NCI-H2196 treated with DMSO at 0.1 percent for 48 hours (cell line): ENCODE results near the gene XPO1.
A peak's percentile ranks its signal among the peaks of the same experiment; 100 is the strongest.
"Not testable (repeated sequence)": the region's sequence is repeated elsewhere in the genome, so short reads cannot be mapped to it uniquely, and the experiment has no call there.

ENCODE experiments used
- DNase-seq: peaks from one replicate; lab custom pipeline; 2025; ENCODE audit not compliant: unreplicated experiment; lab: John Stamatoyannopoulos, UW

The XPO1 gene

DNA sequence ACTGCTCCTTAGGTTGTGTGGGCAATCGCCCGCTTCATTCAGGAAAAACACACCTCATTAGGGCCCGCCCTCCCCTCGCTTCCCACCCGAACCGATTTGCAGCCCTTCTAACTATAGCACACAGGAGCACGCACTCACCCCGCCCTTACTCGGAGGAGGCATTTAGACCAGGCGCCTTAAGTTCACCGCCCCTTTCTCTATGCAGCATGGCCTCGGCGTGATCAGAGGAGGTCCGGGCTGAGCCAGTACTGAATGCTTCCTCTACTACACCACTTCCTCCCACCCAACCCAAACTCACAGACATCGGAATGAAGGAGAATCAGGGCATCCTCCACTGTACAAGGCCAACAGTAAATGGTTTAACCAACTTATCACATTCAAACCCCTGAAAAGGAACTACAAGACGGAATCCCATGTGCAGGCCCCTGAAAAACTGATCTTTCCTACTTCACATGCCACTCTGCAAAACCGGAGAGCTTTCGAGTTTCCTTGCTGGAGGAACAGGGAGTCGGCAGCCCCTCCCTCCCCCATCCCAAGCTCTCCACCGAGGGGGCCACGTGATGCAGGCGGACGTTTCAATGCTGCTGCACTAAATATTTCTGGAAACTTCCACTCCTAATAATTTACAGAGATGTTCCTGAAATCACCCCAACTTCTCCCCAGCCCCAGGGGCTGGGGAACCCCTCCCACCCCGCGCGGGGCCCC, 1.4 kb downstream of the XPO1 start:
- DNase-seq, result peak; percentile 7

DNA sequence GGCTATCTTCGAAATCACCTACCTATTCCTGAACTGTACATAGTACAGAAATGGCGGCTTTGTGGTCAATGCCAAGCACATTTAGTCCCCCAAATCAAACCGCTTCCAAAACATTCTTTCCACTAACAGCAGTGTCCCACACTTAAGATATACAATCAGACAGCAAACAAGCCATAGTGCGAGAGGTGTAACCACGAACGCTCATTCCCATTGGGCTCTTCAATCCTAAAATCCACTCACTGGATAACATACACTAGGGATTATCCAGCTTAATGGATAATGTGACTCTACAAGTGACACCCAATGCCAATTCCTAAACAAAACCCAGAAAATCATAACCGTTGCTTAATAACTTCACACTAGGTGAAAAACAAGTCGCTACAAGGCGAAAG, 2.0 kb downstream of the XPO1 start:
- no peak for DNase-seq

DNA sequence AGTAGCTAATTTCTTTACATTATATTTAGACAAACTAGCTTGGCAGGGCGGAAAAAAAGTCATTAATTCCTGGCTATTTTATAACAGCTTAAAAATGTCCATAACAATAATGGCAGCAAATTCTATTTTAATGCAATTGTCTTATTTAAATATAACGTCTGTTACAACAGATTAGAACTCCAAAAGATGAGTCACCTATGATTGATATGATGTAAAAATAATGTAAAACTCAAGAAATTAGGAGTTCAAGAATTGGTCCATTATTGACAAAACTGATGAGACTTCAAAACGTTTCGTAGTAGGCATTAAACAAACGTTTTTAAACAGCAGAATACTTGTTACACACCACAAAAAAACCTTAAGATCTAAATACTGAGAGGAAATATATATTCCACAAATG, 2.7 kb downstream of the XPO1 start:
- no peak for DNase-seq

DNA sequence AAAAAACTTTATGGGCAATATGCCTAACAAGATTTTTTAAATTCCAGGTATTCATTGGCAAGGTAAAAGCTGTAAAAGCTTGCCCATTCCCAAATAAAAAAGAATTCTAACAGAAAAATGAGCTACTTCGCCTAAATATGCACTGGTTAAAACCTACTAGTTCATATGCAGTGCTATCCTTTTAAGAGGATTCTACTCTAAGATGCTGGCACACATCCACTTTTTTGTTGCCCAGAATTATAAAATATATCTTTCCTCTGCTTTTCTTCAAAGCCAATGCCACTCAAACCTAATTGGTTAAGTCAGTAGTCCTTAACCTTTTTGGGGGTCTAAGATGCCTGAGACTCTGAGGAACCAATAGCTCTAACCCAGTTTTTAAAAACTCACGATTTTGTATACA, 3.2 kb downstream of the XPO1 start:
- no peak for DNase-seq

DNA sequence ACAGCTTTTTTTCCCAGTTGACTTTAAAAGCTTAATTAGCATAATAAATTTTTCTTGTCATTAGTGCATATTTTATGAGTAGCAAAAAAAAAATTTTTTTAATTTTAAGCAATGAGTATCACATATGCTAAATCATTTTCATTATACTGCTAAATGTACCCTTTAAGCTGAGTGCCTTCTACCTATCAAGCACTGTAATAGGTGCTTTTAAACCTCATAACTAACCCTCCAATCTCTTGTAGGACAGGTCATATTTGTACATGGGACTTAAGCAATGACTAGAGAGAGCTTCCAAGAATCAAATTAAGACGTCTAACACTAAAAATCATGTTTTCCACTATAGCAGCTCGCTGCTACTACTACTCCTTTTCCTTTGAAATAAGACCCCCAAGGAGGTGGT, 7.4 kb downstream of the XPO1 start:
- DNase-seq, result no peak

DNA sequence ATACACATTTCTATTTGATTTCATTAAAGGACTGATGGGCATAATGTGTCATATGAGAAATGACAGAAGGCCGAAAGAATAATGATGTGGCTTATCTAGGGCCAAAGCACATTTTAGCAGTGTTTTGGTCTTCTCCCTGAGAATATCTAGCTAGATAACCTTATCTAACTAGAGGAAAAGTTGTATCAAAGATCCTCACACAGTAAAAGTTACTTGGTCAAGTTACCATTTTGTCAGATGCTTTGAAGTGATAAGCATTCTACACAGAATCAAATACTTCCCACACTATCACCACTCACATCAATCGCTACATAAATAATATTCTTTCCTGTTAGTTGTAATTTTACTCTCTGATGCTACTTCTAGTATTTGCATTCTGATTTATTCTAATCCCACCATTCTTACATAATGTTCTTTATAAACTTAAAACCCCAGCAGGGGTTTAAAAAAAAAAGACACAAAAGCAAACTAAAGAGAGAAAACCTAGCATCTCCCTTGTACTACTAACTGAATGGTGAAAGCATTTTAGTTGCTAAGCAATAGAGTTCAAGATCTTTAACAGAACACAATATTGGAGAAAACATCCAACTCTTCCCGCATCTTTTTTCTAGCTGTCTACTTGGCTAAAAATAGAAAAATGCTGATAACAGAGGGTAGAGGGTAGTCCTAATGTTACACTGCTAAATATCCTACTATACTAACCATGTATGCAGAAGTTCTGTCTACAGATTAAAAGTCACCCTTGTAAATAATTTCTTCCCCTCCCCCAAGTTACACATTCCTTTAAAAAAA, 8.0 kb downstream of the XPO1 start:
- no peak for DNase-seq

DNA sequence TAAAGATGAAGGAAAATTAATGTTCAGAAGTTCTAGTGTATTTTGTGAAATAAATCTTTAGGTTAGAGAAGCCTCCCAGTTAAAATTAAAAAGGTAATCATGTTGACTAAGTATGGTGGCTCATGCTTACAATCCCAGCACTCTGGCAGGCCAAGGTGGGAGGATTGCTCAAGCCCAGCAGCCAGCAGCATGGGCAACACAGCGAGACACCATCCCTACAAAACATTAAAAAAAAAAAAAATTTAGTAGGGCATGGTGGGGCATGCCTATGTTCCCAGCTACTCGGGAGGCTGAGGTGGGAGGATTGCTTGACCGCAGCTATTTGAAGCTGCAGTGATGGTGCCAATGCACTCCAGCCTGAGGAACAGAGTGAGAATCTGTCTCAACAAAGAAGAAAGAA, 17.9 kb downstream of the XPO1 start:
- no peak for DNase-seq

DNA sequence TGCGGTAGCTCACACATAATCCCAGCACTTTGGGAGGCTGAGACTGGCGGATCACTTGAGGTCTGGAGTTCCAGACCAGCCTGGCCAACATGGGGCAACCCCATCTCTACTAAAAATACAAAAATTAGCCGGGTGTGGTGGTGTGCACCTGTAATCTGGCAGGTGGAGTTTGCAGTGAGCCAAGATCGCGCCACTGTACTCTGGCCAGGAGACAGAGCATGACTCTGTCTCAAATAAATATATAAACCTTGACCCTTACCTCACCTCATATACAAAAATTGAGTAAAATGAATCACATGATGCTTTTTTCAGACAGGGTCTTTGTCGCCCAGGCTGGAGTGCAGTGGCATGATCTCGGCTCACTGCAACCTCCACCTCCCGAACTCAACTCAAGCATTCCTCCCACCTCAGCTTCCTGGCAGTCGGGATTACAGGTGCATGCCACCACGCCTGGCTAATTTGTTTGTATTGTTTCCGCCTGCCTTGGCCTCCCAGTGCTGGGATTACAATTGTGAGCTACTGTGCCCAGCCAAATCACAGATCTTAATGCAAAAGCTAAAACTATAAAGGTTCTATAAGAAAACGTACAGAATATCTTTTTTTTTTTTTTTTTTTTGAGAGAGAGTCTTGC, 25.3 kb downstream of the XPO1 start:
- no peak for DNase-seq

DNA sequence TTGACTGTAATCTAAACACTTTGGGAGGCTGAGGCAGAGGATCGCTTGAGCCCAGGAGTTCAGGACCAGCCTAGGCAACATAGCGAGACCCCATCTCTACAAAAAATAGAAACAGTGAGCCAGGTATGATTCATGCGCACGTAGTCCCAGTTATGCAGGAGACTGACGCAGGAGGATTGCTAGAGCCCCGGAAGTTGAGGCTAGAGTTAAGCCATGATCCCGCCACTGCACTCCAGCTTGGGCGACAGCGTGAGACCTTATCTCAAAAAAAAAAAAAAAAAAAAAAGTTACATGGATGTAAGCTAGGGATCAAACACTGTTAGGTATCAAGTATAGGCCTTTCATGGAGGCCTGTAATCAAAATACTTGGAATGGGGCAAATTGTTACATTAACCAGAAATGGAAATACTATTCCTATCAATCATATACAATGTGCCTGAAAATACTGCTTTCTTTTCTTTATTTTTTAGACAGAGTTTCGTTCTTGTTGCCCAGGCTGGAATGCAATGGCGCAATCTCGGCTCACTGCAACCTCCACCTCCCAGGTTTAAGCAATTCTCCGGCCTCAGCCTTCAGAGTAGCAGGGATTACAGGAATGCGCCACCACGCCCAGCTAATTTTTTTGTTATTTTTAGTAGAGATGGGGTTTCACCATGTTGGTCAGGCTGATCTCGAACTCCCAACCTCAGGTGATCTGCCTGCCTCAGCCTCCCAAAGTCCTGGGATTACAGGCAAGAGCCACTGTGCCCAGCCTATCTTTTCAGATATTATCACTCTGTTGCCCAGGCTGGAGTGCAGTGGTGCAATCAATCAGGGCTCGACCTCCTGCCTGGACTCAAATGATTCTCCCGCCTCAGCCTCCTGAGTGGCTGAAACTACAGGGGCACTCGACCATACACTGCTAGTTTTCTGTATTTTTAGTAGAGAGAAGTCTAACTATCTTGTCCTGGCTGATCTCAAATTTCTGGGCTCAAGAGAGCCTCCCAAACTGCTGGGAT, 27.2 kb downstream of the XPO1 start:
- DNase-seq, result no peak

DNA sequence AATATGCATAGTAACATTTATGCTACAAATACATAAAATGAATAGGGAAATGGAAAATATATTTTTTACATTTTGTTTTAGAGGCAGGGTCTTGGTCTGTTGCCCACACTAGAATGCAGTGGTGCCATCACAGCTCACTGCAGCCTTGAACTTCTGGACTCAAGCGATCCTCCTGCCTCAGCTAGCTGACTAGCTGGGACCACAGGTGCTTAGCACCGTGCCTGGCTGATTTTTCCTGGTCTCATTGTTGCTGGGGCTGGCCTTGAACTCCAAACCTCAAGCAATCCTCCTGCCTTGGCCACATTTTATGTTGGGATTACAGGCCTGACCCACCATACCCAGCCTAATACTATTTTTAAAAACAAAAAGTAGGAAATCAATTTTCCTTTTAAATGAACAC, 33.2 kb downstream of the XPO1 start:
- DNase-seq, result no peak

DNA sequence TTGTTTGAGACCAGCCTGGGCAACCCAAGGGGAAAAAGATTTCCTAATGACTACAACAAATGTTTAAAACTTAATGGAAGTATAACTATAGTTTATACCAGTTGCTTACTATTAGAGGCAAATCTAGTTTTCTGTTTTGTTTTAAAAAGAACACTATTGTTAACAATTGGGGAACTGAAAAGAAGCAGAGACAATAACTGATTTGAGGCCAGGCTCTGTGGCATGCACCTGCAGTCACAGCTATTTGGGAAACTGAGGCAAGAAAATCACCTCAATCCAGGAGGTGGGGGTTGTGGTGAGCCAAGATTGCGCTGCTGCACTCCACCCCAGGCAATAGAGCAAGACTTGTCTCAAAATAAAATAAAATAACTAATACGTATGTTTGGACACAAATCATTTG, 39.1 kb downstream of the XPO1 start:
- DNase-seq, result no peak

DNA sequence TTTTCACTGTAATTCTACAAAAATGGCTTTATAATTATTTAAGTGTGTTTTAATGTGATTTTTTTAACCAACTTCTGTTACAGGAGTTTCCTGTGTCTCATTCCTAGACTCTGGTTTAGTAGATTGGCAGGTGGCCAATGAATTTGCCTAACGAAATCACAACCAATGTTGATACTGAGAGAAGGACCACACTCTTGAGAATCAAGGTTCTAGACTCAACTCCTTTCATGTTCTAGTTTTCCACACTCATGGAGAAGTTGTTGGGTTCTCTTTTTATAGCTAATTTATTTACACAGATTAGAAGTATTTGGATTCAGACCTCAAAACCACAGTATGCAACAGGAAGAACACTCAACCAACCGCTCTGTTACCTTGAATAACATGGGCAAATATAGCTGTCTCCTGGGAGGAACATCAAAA, 44.6 kb downstream of the XPO1 start:
- DNase-seq, result no peak

DNA sequence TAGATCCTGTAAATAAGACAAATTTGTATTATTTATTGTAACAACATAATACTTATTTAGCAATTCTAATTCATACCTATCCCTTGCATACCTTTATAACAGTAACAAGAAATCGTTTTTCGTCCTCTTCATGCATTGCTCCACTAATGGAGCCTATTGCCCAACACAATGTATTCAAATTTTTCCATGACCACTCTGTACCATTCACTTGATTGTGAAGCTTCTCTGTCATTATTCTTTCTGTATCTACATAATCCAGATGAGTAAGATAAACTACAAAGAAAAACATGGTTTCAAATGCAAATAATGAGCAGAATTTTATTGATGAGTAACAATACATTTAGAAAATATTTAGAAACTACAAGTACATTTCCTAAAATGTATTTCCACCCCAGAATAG, 45.7 kb downstream of the XPO1 start:
- DNase-seq, result no peak

DNA sequence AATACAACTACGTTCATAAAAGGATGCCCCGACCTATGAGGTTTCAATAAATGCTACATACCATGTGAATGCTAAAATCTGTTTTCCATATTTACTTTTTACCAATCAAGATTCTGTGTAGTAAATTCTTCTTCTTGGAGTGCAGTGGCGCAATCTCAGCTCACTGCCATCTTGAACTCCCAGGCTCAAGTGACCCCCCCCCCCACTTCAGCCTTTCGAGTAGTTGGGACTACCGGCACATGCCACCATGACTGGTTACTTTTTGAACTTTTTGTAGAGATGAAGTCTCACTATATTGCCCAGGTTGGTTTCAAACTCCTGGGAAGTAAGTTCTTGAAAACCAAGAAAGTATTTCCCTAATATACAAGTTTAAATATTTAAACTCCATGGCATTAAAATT, 52.9 kb downstream of the XPO1 start:
- DNase-seq, result no peak

DNA sequence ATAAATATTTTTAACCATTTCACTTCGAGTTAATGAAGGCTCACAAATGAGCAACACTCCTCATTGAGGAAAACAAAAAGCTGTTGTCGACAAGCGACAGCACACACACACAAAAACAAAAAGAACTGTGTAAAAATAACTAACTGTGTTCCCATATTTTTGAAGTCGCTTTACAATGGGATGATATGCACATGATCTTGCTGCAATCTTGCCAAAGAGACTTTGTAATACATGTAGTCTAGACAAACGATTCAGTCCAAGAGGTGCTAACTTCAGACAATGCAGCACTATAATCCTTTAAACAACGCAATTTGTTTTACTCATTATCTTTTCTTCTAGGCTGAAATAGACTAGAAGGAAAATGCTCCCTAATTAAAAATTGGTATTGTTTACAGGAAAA, 60.1 kb downstream of the XPO1 start:
- DNase-seq, result no peak

DNA sequence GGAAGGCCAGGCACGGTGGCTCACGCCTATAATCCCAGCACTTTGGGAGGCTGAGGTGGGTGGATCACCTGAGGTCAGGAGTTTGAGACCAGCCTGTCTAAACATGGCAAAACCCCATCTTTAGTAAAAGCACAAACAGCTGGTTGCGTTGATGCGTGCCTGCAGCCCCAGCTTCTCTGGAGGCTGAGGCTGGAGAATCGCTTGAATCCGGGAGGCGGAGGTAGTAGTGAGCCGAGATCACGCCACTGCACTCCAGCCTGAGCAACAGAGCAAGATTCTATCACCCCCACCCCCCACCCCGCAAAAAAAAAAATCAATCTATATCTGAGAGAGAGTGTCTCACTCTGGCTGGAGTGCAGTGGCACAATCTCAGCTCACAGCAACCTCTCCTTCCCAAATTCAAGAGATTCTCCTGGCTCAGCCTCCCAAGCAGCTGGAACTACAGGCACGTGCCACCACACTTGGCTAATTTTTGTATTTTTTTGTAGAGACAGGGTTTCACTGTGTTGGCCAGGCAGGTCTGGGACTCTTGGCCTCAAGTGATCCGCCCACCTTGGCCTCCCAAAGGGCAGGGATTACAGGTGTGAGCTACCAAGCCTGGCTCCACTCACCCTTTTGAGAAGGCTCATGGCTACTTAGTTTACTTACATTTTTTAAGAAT, 61.1 kb downstream of the XPO1 start:
- not testable (repeated sequence) for DNase-seq

DNA sequence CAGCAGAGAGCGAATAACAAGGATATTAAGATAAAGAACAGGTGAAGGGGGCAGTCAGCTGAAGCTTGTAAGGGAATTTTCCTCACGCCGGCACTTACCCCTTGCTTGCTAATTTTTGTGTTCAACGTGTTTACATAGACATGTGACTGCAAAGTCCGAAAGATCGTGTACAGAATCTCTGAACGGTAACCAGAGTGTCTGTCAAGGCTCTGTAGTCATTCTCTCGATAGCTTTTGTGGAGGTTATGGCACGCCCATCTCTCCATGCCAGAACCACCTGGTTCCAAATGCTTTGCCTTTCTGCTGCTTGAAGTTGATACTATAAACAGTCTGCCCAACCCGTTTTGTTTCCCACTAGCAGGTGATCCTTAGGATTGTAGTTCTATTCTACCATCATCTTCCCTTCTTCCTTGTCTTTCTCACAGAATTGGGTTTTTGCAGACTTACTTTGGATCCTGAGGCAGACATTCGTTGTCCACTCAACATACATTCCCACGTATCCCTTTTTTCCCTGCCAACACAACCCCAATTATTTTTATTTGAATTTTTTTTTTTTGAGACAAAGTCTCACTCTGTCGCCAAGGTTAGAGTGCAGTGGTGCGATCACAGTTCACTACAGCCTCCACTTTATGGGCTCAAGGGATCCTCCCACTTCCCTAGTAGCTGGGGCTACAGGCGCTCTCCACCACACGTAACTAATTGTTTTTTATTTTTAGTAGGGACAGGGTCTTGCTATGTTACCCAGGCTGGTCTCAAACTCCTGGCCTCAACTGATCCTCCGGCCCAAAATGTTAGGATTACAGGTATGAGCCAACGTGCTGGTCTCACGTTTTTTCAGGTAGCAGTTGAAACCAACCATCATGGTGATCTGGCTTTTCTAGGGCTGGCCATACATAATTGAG, 66.0 kb downstream of the XPO1 start:
- no peak for DNase-seq

DNA sequence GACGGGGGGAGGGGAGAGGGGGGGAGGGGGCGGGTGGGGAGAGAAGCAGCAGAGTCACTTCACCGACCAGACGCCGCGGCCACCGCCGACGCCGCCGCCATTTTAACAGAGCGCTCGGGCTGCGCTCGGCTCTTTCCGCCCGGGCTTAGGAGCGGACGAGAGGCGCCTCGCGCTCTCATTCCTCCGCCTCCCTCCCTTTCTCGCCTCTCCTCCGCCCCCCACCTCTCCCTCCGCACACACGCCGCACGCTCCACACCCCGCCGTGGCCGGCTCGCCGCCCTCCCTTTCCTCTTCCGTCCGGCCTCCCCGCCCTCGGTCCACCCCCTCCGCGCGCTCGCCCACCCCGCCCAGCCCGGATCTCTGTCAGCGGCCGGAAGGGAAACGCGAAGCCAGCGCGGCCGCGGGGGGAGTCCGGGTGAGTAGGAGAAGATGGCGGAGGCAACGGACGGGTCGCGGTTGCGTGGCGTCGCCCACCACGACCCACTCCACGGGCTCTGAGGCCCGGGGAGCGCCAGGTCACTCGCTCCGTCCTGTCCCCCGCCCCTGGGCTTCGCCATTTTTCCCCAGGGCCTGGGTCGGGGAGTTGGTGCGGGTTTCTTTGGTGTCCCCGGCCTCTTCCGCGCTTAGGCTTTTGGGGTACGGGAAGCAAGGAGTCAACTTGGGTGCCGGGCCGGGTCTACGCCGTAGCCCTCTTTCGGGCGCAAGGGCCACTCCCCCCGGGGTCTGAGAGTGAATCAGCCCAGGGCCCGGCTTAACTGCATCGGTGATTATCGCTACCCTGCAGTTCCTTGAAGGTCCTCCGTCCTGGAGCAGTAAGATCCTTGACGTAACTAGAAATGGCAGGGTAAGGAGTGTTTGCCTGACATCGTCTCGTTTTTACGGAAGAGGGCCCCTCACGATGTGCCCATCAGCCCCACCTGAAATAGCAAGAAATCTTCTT, 66.9 kb downstream of the XPO1 start, which contains the start of gene USP34:
Gene USP34 (minus strand): TSS at position 123 of the 940 bp plus-strand sequence. CDS start 395 bp downstream, outside the sequence.
- DNase-seq, result peak; percentile 77
